Trophoblast cell (in vitro differentiated cells and primary cell): ENCODE measurements around the gene RIN3.

Source experiments
- DNase-seq, 2 donors: peaks; one replicate each; pipeline ENCODE4 v3.0.0-alpha.2; 2016
- H2AFZ ChIP-seq: 2 replicates; pipeline ENCODE4 v1.6.1; 2013; ENCODE audit warnings: low read length, moderate library complexity, mild to moderate bottlenecking; ENCODE audit not compliant: insufficient read depth, poor library complexity
- H2AK5ac ChIP-seq: 2 replicates; pipeline ENCODE4 v1.6.1; 2013; ENCODE audit warnings: mild to moderate bottlenecking, low read length
- H2BK120ac ChIP-seq: 2 replicates; pipeline ENCODE4 v1.6.1; 2013; ENCODE audit warnings: low read length, mild to moderate bottlenecking, moderate library complexity; ENCODE audit not compliant: insufficient read depth, poor library complexity
- H2BK12ac ChIP-seq: 2 replicates; pipeline ENCODE4 v1.6.1; 2013; ENCODE audit warnings: mild to moderate bottlenecking, low read length, moderate library complexity
- H2BK5ac ChIP-seq: 2 replicates; pipeline ENCODE4 v1.6.1; 2013; ENCODE audit warnings: low read length, low read depth, moderate library complexity, mild to moderate bottlenecking; ENCODE audit not compliant: poor library complexity
- H3K14ac ChIP-seq: 2 replicates; pipeline ENCODE4 v1.6.1; 2013; ENCODE audit warnings: mild to moderate bottlenecking, low read length
- H3K18ac ChIP-seq: 2 replicates; pipeline ENCODE4 v1.6.1; 2013; ENCODE audit warnings: mild to moderate bottlenecking, low read length
- H3K23ac ChIP-seq: 2 replicates; pipeline ENCODE4 v1.6.1; 2013; ENCODE audit warnings: low read length
- H3K27ac ChIP-seq: 2 replicates; pipeline ENCODE4 v1.5.1; 2013; ENCODE audit warnings: low read depth, mild to moderate bottlenecking, inconsistent platforms, low read length, moderate library complexity
- H3K27me3 ChIP-seq: 2 replicates; pipeline ENCODE4 v1.6.1; 2013; ENCODE audit warnings: inconsistent platforms, mild to moderate bottlenecking, low read length, moderate library complexity; ENCODE audit not compliant: insufficient read depth
- H3K36me3 ChIP-seq, 2 experiments: 1 replicate in 1 of 2; 2 replicates in 1 of 2; pipeline ENCODE4 v1.6.1; 2013; ENCODE audit warnings: low read length in 2 of 2, mild to moderate bottlenecking in 2 of 2, moderate library complexity in 1 of 2; ENCODE audit not compliant: insufficient read depth in 2 of 2, control insufficient read depth in 1 of 2
- H3K4ac ChIP-seq: 2 replicates; pipeline ENCODE4 v1.6.1; 2013; ENCODE audit warnings: low read depth, mild to moderate bottlenecking, low read length, moderate library complexity
- H3K4me1 ChIP-seq, 2 experiments: 1 replicate in 1 of 2; 2 replicates in 1 of 2; pipeline ENCODE4 v1.6.1; 2013; ENCODE audit warnings: low read length in 2 of 2, mild to moderate bottlenecking in 2 of 2, moderate library complexity in 1 of 2; ENCODE audit not compliant: insufficient read depth in 2 of 2, control insufficient read depth in 1 of 2
- H3K4me2 ChIP-seq: 2 replicates; pipeline ENCODE4 v1.6.1; 2013; ENCODE audit warnings: inconsistent platforms, mild to moderate bottlenecking, low read length, moderate library complexity
- H3K4me3 ChIP-seq: 2 replicates; pipeline ENCODE4 v1.5.1; 2013; ENCODE audit warnings: mild to moderate bottlenecking, low read depth, low read length, inconsistent platforms
- H3K79me1 ChIP-seq: one replicate; pipeline ENCODE4 v1.6.1; 2013; ENCODE audit warnings: low read length
- H3K79me2 ChIP-seq: 2 replicates; pipeline ENCODE4 v1.6.1; 2013; ENCODE audit warnings: low read length, mild to moderate bottlenecking; ENCODE audit not compliant: control insufficient read depth, insufficient read depth, poor library complexity
- H3K9ac ChIP-seq: 2 replicates; pipeline ENCODE4 v1.6.1; 2013; ENCODE audit warnings: mild to moderate bottlenecking, low read length
- H3K9me3 ChIP-seq: 2 replicates; pipeline ENCODE4 v1.6.1; 2013; ENCODE audit warnings: low read depth, mild to moderate bottlenecking, control low read depth, inconsistent platforms, low read length; ENCODE audit not compliant: insufficient read depth
- H4K12ac ChIP-seq: 2 replicates; pipeline ENCODE4 v1.6.1; 2013; ENCODE audit warnings: low read depth, mild to moderate bottlenecking, low read length, moderate library complexity
- H4K8ac ChIP-seq: 2 replicates; pipeline ENCODE4 v1.6.1; 2013; ENCODE audit warnings: low read depth, mild to moderate bottlenecking, low read length, moderate library complexity
- H4K91ac ChIP-seq: one replicate; pipeline ENCODE4 v1.6.1; 2013; ENCODE audit warnings: low read depth, mild to moderate bottlenecking, low read length, moderate library complexity
- WGBS: extraction: QIAGEN DNeasy Blood & Tissue Kit; methylation state at CpG from one replicate; pipeline ENCODE4 v1.1.7; 2013; ENCODE audit warnings: missing lambda C conversion rate; ENCODE audit not compliant: insufficient read length, insufficient coverage; ENCODE audit errors: extremely low coverage; 5-methylcytosine and 5-hydroxymethylcytosine counted together

RIN3 gene

DNA sequence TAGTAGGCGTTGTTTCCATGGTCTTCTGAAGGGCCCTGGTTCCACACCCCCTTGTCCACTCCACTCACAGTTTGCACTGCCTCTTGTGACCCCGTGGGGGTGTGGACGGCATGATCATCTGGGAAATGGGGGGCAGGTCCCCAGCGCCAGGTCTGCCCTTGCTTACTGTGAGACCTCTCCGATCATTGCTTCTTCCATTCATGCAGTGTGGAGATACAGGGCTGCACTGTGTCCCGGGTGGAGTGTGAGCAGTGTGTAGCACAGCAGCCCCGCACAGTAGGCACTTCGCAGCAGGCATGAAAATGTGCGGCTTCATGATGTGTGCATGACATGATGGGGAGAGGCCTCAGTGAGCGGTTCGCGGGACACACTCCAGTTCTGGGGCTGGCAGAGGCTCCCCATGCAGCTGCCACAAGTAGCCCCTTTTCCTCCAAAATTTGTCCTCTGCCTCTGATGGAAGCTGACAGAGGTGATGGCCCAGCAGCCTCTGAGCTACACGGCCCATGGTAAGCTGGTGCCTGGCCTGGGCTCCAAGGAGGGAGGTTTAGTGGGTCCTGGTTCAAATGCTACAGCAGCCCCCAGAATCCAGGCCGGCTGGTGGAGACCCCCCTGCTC lies 15.0 kb downstream of the RIN3 start:
- Histone ChIP-seq H2AK5ac (no peak overlapping the region), H4K12ac (no peak overlapping the region), H4K91ac (no peak overlapping the region), H3K18ac (peak overlapping the region; percentile 25), H3K23ac (no peak overlapping the region), H3K14ac (no peak overlapping the region), H3K4me2 (no peak overlapping the region), H2BK5ac (no peak overlapping the region), H3K36me3 (no peaks in the 10 kb centered on the region), H3K4me1 (peaks cover 3% of the 10 kb centered on the region in 2 experiments), H2BK12ac (no peak overlapping the region), H2BK120ac (no peak overlapping the region), H3K79me1 (no peaks in the 10 kb centered on the region), H3K9me3 (peaks cover 1% of the 10 kb centered on the region), H3K27me3 (no peaks in the 10 kb centered on the region), H3K4me3 (peak overlapping the region; percentile 10), H3K9ac (no peak overlapping the region), H3K4ac (no peak overlapping the region), H2AFZ (no peak overlapping the region), H3K27ac (no peak overlapping the region), H4K8ac (no peak overlapping the region), H3K79me2 (peaks cover 2% of the 10 kb centered on the region)
- DNase-seq: no peak
- WGBS: no CpG with 5 or more reads among the region's 14 CpGs

DNA sequence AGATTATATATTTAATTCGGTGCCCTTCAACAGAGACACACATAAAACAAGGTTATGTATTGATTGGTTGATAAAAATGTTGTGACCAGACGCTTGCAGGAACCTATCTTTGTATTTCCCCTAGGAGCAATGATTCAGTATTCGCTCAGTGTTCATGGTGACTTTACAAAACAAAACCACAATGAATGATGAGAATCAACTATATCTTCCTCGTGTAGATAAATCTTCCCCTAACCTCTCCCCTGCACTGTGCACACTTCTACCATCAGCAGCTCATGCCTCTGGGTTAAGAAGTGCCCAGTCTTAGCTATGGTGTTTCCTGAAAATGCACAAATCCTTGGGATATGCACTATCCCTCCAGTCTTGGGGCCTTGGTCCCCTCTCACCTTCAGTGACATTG lies 16.3 kb downstream of the RIN3 start:
- Histone ChIP-seq H2BK120ac (no peak overlapping the region), H3K4ac (no peak overlapping the region), H3K23ac (no peak overlapping the region), H3K79me2 (peaks cover 2% of the 10 kb centered on the region), H3K9me3 (peaks cover 1% of the 10 kb centered on the region), H3K4me1 (peaks cover 3% of the 10 kb centered on the region in 2 experiments), H2AFZ (no peak overlapping the region), H3K79me1 (no peaks in the 10 kb centered on the region), H3K9ac (no peak overlapping the region), H2BK12ac (no peak overlapping the region), H2BK5ac (no peak overlapping the region), H3K4me3 (no peak overlapping the region), H4K12ac (no peak overlapping the region), H3K27ac (no peak overlapping the region), H3K18ac (peak overlapping the region; percentile 35), H4K8ac (no peak overlapping the region), H3K36me3 (no peaks in the 10 kb centered on the region), H4K91ac (no peak overlapping the region), H3K27me3 (no peaks in the 10 kb centered on the region), H2AK5ac (no peak overlapping the region), H3K4me2 (no peak overlapping the region), H3K14ac (no peak overlapping the region)
- DNase-seq: no peak
- no CpG with 5 or more reads among the region's 4 CpGs for WGBS

DNA sequence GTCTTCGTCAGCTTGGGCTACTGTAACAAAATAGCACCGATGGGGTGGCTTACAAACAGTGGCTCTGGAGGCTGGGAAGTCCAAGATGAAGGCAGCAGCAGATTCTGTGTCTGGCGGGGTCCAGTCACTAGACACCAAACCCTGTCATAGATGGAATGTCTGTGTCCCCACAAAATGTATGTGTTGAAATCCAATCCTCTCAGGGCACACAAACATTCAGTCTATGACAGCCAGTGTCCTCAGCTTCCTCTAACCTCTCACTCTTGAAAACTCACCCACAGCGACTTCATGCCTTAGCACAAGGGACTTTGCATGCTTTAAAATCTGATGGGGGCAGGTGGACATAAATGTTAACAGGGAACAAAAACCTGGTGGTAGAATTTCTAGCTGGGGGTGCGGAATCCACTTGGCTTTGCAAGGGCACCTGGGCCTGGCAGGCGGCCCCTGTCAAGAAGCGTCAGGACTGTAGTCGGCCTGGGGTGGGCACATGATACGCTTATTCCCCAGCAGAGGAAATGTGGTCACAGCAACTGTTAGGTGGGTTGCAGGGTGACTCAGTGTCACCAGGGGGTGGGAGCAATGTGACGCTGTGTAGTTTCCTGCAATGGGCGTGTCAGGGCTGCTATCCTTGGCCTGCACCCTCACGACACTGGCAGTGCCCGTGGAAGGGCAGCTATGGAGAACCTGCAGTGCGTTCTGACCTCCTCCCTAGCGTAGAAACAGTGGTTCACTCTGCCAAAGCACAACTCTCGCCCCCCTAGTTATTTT lies 17.7 kb downstream of the RIN3 start:
- peak; percentile 25 to 37 for DNase-seq
- Histone ChIP-seq H2AK5ac (no peak overlapping the region), H4K91ac (no peak overlapping the region), H3K36me3 (no peaks in the 10 kb centered on the region), H3K14ac (no peak overlapping the region), H3K23ac (no peak overlapping the region), H2BK5ac (no peak overlapping the region), H4K12ac (no peak overlapping the region), H3K4me3 (no peak overlapping the region), H3K9ac (no peak overlapping the region), H3K4me1 (peaks cover 3% of the 10 kb centered on the region in 2 experiments), H2BK12ac (no peak overlapping the region), H3K27ac (no peak overlapping the region), H4K8ac (no peak overlapping the region), H3K79me1 (no peaks in the 10 kb centered on the region), H3K4ac (no peak overlapping the region), H2AFZ (no peak overlapping the region), H3K9me3 (no peaks in the 10 kb centered on the region), H3K18ac (peak overlapping the region; percentile 21), H3K4me2 (no peak overlapping the region), H3K79me2 (no peaks in the 10 kb centered on the region), H3K27me3 (no peaks in the 10 kb centered on the region), H2BK120ac (no peak overlapping the region)
- no CpG with 5 or more reads among the region's 16 CpGs for WGBS

DNA sequence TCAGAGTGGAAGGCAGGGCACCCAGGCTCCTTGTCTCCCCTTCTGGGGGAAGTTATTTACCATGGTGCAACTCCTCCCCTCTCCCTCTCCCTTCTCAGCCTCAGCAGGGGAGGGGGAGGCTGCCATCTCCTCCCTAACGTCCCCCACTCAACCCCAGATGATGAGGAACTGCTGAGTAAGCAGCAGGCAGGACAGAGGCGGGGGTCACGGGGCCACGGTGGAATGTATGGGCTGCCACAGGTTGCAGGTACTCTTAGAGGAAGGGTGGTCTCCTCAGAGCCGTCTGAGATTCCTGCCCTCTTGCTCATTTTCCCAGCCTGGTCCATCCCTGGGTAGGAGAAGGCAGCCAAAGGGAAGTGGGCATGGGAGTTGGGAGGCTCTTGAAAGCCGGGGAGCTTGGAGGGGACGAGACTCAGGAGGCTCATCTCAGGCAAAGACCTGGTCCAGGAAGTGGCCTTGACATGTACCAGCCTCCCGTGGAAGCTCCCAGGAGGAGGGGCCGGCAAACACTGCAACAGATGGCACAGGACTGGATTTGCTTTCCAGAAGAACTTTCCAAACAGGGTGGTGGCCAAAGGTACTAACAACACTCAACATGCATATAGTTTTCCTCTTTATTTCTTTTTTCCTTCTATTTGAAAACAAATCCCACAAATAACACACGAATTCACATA lies 19.0 kb downstream of the RIN3 start:
- no peak overlapping the region for H4K91ac ChIP-seq
- H3K18ac ChIP-seq: peak overlapping the region; percentile 12
- H2AK5ac ChIP-seq: no peak overlapping the region
- no peak overlapping the region for H2BK5ac ChIP-seq
- H3K79me2 ChIP-seq: no peaks in the 10 kb centered on the region
- H4K12ac ChIP-seq: no peak overlapping the region
- H3K4me3 ChIP-seq: no peak overlapping the region
- H2BK12ac ChIP-seq: no peak overlapping the region
- H3K79me1 ChIP-seq: no peaks in the 10 kb centered on the region
- H3K4ac ChIP-seq: no peak overlapping the region
- no peaks in the 10 kb centered on the region for H3K36me3 ChIP-seq
- H3K27me3 ChIP-seq: no peaks in the 10 kb centered on the region
- no peak overlapping the region for H3K23ac ChIP-seq
- peaks cover 3% of the 10 kb centered on the region in 2 experiments for H3K4me1 ChIP-seq
- no peak overlapping the region for H4K8ac ChIP-seq
- no peaks in the 10 kb centered on the region for H3K9me3 ChIP-seq
- no peak for DNase-seq
- no peak overlapping the region for H2AFZ ChIP-seq
- WGBS: 100% methylated on average over 1 of the region's 10 CpGs
- H3K4me2 ChIP-seq: no peak overlapping the region
- no peak overlapping the region for H2BK120ac ChIP-seq
- no peak overlapping the region for H3K14ac ChIP-seq
- H3K27ac ChIP-seq: no peak overlapping the region
- no peak overlapping the region for H3K9ac ChIP-seq
